ENCODE data around the gene ANLN. TPM values are rescaled to one million over a fixed set of nuclear protein-coding genes. Genes with fewer than 3 reads are reported as not detected.

The ANLN gene
- total RNA-seq, 2 donors from 2014 or later = 2.4 to 9.0 TPM

DNA sequence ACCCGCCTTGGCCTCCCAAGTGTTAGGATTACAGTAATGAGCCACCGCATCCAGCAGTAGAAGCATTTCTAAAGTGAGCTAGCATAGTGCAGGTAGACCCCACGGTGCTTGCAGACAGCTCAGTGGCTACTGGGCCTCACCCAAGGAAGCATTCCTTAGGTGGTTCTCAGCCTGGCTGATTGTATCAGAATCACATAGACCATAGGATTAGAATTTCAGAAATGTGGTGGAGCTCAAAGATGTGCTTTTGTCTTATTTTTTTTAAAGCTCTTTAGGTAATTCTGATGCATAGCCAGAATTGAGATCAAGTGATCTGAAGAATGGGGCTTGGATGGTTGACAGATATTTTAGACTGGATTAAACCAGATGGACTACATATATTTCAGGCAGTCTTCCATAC, 10.9 kb downstream of the ANLN start:
- Histone ChIP-seq H3K4me1 (no peaks in the 10 kb centered on the region), H3K9me3 (no peaks in the 10 kb centered on the region), H3K4me3 (no peak overlapping the region), H3K27ac (no peak overlapping the region), H3K36me3 (no peaks in the 10 kb centered on the region), H3K27me3 (no peaks in the 10 kb centered on the region)
- no peak for DNase-seq (ENCODE audit: low spot score)
- TF ChIP-seq, protein P1, sequence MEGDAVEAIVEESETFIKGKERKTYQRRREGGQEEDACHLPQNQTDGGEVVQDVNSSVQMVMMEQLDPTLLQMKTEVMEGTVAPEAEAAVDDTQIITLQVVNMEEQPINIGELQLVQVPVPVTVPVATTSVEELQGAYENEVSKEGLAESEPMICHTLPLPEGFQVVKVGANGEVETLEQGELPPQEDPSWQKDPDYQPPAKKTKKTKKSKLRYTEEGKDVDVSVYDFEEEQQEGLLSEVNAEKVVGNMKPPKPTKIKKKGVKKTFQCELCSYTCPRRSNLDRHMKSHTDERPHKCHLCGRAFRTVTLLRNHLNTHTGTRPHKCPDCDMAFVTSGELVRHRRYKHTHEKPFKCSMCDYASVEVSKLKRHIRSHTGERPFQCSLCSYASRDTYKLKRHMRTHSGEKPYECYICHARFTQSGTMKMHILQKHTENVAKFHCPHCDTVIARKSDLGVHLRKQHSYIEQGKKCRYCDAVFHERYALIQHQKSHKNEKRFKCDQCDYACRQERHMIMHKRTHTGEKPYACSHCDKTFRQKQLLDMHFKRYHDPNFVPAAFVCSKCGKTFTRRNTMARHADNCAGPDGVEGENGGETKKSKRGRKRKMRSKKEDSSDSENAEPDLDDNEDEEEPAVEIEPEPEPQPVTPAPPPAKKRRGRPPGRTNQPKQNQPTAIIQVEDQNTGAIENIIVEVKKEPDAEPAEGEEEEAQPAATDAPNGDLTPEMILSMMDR (IDR thresholded peaks at IDR 0.05) = no peak

DNA sequence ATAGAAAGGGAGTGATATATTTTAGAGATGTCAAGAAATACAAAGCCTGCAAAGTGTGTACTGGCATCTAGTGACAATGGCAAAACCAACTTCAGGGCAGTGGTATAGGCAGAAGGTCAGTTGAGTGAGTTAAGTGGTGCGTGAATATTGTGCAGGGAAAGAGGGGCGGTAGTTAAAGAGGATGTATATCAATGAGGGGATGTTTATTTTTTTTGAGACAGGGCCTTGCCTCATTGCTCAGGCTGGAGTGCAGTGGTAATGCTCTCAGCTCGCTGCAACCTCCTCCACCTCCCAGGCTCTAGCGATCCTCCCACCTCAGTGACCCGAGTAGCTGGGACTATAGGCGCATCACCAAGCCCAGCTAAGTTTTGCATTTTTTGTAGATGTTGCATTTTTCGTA, 13.8 kb downstream of the ANLN start:
- no peak for DNase-seq (ENCODE audit: low spot score)
- H3K4me3 ChIP-seq = no peak overlapping the region
- H3K4me1 ChIP-seq = no peaks in the 10 kb centered on the region
- TF ChIP-seq, protein P1 (IDR thresholded peaks at IDR 0.05) = no peak
- H3K27ac ChIP-seq = no peak overlapping the region
- H3K27me3 ChIP-seq = no peaks in the 10 kb centered on the region
- no peaks in the 10 kb centered on the region for H3K36me3 ChIP-seq
- no peaks in the 10 kb centered on the region for H3K9me3 ChIP-seq

DNA sequence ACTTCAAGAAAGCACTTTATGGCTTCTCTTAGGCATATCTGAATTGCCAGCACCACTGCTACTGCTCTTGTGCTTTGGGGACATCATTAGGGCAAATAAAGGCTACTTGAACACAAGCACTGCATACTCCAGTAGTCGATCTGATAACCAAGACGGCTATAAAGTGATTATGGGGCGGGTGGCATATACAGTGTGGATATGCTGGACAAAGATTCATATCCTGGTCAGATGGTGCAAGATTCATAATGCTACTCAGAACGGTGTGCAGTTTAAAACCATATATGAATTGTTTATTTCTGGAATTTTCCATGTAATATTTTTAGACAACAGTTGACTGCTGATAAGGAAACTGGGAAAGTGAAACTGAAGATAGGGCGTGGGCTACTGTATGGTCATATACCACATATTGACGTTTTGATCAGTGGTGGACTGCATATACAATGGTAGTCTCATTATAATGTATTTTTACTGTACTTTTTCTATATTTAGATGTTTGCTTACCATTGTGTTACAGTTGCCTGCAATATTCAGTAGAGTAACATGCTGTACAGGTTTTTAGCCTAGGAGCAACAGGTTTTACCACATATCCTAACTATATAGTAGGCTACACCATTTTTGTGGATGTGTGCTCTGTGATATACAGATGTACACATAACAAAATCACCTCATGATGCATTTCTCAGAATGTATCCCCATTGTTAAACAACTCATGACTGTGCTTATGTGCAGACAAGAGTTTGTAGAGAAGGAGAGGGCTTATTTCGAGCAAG, 15.2 kb downstream of the ANLN start:
- H3K9me3 ChIP-seq = no peaks in the 10 kb centered on the region
- no peaks in the 10 kb centered on the region for H3K36me3 ChIP-seq
- TF ChIP-seq, protein P1 (IDR thresholded peaks at IDR 0.05) = no peak
- H3K27me3 ChIP-seq = no peaks in the 10 kb centered on the region
- H3K4me1 ChIP-seq = no peaks in the 10 kb centered on the region
- H3K4me3 ChIP-seq = no peak overlapping the region
- DNase-seq (ENCODE audit: low spot score) = no peak
- H3K27ac ChIP-seq = no peak overlapping the region

DNA sequence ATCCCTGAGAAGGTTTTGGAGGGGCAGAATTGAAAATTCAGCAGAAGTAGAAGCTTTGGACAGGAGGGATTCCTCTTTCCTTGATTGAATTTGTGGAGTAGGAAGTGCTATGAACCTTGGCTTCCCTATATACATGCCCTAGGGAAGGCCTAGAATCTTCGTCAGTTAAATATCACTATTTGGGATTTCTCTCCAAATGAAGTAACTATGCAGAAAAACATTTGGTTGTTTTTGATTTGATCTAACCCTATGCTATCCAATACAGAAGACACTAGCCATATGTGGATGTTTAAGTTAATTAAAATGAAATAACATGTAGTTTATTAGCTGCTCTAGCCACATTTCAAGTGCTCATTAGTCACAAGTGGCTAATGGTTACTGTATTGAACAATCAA, 15.7 kb downstream of the ANLN start:
- H3K27ac ChIP-seq = no peak overlapping the region

DNA sequence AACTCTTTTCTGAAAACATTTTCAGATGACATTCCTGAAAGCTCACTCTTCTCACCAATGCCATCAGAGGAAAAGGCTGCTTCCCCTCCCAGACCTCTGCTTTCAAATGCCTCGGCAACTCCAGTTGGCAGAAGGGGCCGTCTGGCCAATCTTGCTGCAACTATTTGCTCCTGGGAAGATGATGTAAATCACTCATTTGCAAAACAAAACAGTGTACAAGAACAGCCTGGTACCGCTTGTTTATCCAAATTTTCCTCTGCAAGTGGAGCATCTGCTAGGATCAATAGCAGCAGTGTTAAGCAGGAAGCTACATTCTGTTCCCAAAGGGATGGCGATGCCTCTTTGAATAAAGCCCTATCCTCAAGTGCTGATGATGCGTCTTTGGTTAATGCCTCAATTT, 16.5 kb downstream of the ANLN start:
- no peak for DNase-seq (ENCODE audit: low spot score)
- Histone ChIP-seq H3K4me3 (no peak overlapping the region), H3K9me3 (no peaks in the 10 kb centered on the region), H3K27me3 (no peaks in the 10 kb centered on the region), H3K27ac (no peak overlapping the region), H3K36me3 (no peaks in the 10 kb centered on the region), H3K4me1 (no peaks in the 10 kb centered on the region)
- TF ChIP-seq, protein P1 (IDR thresholded peaks at IDR 0.05) = no peak

More for the DNA sequence above, 15.7 kb downstream of the ANLN start:
- Histone ChIP-seq H3K4me1 (no peaks in the 10 kb centered on the region), H3K4me3 (no peak overlapping the region), H3K9me3 (no peaks in the 10 kb centered on the region), H3K36me3 (no peaks in the 10 kb centered on the region), H3K27me3 (no peaks in the 10 kb centered on the region)
- no peak for DNase-seq (ENCODE audit: low spot score)
- TF ChIP-seq, protein P1 (IDR thresholded peaks at IDR 0.05) = no peak

All from right atrium auricular region (tissue), 2 donors.